VCaP (cell line): Measurements from ENCODE around the gene CMIP.

ENCODE experiments used
- H3K27ac ChIP-seq: fragments of 450-650 bp; 2 replicates; pipeline ENCODE4 v1.5.1; 2017
- TF ChIP-seq, protein P1 (sequence below): fragments of 450-650 bp; conservative IDR thresholded peaks from 2 replicates; pipeline ENCODE4 v1.5.1; 2017; ENCODE audit warnings: mild to moderate bottlenecking, moderate library complexity

Gene CMIP

DNA sequence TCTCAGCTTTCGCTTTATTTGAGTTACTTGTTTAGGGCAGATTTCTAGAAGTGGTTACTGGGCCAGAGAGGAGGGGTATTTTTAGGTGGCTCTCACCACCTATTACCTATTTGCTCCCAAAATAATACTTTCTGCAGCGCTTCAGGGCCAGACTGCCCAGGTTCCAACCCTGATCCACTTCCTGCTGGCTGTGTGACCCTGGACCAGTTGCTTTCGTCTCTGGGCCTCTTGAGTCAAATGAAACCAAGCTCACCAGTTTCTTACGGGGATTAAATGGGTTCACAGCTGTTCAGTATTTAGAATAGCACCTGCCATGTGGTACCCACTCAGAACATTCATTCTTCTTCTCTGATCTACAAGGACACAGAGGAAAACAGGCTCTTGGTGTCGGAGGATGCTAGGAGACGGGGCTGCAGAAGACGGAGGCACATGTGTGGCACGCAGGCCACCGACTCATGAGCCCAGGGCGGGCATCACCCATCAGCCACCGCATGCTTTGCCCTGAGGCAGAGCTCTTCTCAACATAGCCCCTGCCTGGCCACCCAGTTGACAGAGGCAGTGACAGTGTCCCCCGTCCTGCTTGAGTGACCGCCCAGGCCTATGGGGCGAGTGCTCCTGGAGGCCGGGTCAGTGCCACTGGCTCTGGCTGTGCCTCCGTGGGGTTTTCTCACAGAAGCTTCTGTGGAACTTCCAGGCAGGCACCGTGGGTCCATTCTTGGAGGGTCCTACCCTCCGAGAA lies 185.5 kb downstream of the CMIP start:
- no peak overlapping the region for H3K27ac ChIP-seq
- TF ChIP-seq, protein P1, sequence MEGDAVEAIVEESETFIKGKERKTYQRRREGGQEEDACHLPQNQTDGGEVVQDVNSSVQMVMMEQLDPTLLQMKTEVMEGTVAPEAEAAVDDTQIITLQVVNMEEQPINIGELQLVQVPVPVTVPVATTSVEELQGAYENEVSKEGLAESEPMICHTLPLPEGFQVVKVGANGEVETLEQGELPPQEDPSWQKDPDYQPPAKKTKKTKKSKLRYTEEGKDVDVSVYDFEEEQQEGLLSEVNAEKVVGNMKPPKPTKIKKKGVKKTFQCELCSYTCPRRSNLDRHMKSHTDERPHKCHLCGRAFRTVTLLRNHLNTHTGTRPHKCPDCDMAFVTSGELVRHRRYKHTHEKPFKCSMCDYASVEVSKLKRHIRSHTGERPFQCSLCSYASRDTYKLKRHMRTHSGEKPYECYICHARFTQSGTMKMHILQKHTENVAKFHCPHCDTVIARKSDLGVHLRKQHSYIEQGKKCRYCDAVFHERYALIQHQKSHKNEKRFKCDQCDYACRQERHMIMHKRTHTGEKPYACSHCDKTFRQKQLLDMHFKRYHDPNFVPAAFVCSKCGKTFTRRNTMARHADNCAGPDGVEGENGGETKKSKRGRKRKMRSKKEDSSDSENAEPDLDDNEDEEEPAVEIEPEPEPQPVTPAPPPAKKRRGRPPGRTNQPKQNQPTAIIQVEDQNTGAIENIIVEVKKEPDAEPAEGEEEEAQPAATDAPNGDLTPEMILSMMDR = no peak

DNA sequence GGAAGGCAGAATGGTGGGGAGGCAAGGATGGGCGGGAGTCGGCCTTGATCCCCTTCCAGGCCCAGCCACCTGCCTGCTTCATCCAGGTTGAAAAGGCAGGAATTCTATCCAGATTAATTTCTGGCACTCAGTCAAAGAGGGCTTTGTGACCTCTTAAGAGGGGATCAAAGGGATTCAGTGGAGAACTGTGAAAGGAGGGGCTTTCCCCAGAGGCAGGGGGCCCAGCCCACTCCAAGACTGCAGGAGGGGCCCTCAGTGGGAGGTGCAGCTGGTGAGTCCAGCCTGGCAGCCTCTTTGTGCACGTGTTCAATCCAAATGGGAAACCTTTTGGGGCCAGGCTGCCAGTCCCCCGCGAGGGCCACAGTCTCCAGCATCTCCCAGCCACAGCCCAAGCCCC lies 186.0 kb downstream of the CMIP start:
- TF ChIP-seq, protein P1 = no peak
- no peak overlapping the region for H3K27ac ChIP-seq

DNA sequence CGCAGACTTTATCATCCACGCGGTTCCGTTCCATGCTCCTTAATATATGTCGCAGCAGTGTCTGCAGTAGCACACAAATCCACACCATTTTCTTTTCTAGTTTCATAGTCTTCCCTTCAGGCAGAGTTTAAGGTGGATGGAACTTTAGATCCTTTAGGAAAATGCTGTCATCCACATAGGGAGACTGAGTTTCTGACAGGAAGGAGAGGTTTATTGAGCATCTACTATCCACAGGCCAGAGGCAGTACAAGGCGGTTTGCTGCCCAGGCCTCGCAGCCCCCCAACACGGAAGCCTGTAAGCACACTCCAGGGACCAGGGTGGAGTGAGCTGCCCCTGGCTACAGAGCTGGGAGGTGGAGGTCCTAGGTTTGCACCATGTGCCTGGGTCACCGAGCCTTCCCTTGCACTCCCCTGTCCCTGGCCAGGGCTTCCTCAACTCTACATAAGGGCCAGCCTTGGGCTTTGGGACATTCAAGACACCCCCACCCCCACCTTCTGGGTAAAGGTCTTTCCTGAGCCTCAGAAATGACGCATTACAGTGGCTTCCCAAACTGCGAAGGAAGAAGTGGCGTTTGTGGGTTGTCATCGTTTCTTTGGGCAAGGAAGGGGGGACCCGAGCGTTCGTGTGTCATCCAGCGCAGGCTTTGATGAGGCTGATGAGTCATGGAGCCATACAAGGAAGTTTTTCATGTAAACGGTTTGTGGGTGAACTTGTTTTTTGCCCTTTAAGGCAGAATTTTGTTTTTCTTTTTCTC lies 188.0 kb downstream of the CMIP start:
- TF ChIP-seq, protein P1 = no peak
- no peak overlapping the region for H3K27ac ChIP-seq

DNA sequence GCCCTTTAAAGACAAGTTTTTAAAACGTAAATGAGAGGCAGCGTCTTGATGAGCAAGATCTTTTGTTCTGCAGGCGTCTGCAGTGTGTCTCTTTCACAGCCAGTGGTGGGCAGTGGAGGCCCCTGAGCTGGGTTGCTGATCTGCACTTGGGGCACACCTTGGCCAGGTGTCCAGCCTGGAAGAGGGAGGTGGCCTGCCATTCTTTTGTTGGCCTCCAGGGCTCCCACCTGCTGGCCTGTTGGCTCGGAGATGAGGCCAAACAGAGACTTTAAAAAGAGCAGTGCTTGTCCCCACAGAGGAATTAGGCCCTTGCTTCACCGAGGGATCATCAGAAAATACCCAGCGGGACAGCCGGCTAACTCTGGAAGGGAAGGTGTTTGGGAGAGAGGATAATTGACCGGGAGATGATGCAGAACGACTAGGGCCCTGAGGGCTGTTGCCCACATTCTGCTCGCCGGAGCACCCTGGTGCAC lies 188.6 kb downstream of the CMIP start:
- H3K27ac ChIP-seq = no peak overlapping the region
- TF ChIP-seq, protein P1 = no peak

DNA sequence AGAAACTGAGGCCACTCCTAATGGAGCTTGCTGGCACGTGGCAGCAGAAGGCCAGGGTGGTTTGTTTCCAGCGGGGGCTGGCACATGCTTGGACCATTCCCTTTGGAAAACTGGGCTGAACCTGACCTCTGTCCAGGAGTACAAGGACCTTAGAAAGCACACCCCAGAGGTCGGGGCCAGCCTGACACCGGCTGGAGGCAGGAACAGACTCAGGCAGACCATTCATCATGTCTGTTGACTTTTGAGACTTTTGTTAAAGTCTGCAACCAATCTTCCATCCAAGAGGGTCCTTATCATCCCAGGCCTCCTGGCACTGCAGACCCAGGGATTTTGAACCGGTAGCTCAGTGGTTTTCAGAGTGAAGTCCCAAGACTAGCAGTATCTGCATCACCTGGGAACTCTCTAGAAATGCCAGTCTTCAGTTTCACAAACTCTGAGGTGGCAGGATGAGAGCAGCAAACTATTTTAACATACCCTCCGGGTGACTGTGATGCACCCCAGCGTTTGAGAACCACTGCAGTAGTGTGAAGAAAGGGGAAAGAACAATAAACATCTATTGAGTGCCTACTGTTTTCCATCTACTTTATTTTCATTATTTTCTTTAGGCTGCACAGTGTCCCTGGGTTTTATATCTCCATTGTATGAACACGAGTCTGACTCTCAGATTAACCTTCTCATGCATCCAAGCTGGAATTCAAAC lies 189.2 kb downstream of the CMIP start:
- H3K27ac ChIP-seq = no peak overlapping the region
- TF ChIP-seq, protein P1 = no peak

DNA sequence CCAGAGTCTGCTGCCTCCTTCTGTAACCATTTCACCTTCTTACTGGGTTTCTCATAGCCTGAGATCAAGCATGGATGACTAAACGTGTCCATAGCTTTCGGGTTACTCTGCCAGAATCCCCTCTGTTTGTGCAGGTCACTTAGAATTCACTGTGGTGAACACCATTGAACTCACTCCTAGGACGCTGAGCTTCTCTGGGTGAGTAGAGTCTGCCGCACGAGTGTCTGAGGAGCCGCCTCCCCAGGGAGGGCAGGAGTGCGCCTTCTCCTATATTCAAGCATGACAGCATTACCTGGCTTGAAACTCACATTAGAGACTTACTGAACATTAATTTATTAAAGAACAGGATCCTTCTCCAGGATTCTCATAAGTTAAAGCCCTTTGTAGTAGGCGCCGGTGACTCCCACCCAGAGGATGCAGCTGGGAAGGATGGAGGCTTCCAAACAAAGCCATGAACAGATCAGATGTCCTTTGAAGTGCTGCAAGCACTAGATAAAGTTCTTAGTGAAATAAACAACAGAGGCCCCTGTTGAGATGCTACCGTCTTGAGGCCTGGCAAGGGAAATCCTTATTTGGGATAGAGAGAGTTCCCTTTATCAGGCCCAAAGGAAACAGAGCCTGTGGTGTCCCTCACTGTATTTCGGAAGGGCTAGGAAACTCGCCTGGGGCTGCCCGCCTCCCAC lies 189.9 kb downstream of the CMIP start:
- TF ChIP-seq, protein P1 = no peak
- no peak overlapping the region for H3K27ac ChIP-seq
